ENCODE data around the gene RANBP1.

DNA sequence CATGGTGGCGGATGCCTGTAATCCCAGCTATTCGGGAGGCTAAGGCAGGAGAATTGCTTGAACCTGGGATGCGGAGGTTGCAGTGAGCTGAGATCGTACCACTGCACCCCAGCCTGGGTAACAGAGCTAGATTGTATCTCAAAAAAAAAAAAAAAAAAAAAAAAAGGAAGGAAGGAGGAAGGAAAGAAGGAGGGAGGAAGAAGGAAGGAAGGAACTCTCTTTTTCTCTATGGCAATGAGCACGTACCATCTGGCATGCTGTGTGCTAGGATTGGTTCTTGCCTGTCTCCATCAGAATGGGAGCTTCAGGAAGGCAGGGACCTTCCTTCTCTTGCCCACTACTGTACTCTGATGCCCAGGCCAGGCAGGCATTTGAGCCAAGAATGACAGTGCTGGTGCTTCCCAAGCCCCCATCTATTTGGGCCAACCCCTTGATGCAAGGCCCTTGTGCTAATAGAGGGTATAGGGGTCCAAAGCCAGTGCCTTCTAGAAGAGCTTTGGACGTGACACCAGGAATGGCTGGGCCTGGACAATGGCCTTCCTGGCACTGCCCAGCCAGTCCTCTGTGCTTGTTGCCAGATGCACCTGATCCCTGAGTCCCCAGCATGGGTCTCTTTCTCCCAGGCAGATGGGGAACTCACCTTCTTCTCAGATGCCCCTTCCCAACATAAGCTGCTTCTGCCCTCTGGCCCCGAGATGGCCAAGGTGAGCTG lies 46.4 kb upstream of the RANBP1 start:
- TF ChIP-seq GATA2 (IDR thresholded peaks at IDR 0.05; ENCODE audit: low read depth, low read length) (no peak), GATA3 (IDR thresholded peaks at IDR 0.05; ENCODE audit: low read depth, low read length) (no peak)

All from SH-SY5Y (cell line).